ENCODE measurements around the gene FN1. TPM values are rescaled to one million over a fixed set of nuclear protein-coding genes. Genes with fewer than 3 reads are reported as not detected.

FN1 gene
- total RNA-seq, 1 experiment from 2014 or later: 39.4 TPM

DNA sequence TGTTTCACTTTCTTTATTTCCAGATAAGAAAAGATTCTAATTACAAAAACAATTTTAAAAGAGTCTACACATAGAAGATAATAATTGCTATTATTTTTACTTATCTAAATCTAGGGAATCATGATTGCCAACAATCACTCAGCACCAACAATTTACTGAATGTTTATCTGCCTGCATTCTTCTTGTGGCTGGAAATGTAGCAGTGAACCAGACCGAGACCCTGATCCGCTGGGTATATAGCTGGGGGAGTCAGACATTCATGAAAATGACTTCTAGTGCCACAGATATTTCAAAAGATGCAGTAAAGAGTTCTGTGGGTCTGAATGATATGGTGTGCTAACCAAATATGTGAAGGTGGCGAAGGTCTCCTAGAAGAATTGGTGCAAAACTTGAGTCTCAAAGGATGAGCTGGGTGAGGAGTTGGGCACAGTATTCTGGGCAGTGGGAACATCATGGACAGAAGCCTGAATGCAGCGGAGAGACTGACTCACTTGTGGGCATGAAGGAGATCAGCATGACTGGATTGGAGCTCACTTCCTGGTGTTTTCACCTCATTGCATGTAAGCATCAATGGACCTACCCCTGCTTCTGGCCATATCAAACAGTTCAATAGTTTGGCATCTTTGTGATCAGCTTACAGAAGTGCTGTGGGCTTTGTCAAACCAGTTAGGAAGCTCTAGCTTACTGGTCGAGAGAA is 26.1 kb upstream of the FN1 start:
- H3K36me3 ChIP-seq (ENCODE audit: low read depth): no peaks in the 10 kb centered on the region
- DNase-seq: no peak
- no peak overlapping the region for H3K4me3 ChIP-seq
- H3K27me3 ChIP-seq (ENCODE audit: insufficient read depth, low read depth): no peaks in the 10 kb centered on the region
- no peaks in the 10 kb centered on the region for H3K79me2 ChIP-seq (ENCODE audit: low read depth)
- H3F3A ChIP-seq (ENCODE audit: insufficient read depth, low read depth): peaks cover 4% of the 10 kb centered on the region; the same call in 1 of the 2 replicates
- no peaks in the 10 kb centered on the region for H3K9me2 ChIP-seq (ENCODE audit: insufficient read depth)
- ChIA-PET CTCF (no interaction called here), POLR2A (ENCODE audit: unreplicated experiment) (interaction anchor here (0.7 kb wide), 1 partner anchor 457 kb away, joined by 3 read pairs; no protein-coding TSS in a partner anchor)
- H3K4me1 ChIP-seq (replicated peaks; ENCODE audit: insufficient read depth): peaks cover 14% of the 10 kb centered on the region; the same call in 1 of the 2 replicates
- no peak for TF ChIP-seq EZH2 (IDR thresholded peaks at IDR 0.05; ENCODE audit: low read depth)
- TF ChIP-seq CTCF (conservative IDR thresholded peaks at IDR 0.05): no peak
- no TSS peak for BruUV-seq (replicated peaks)
- intact Hi-C loops (cut with micrococcal nuclease; ENCODE audit: unreplicated experiment): no loop called here
- no peaks in the 10 kb centered on the region for H3K9me3 ChIP-seq (ENCODE audit: insufficient read depth, low read depth)
- no peaks in the 10 kb centered on the region for H4K20me1 ChIP-seq (ENCODE audit: insufficient read depth)
- H2AFZ ChIP-seq: no peak overlapping the region
- no peak overlapping the region for H3K27ac ChIP-seq
- H3K4me2 ChIP-seq: no peak overlapping the region

GRCh38 chr2:215460682-215461382 is 25.0 kb upstream of the FN1 start:
- Histone ChIP-seq H3K27ac (no peak overlapping the region), H3K4me2 (no peak overlapping the region), H3F3A (ENCODE audit: insufficient read depth, low read depth) (peaks cover 4% of the 10 kb centered on the region; the same call in 1 of the 2 replicates), H2AFZ (no peak overlapping the region), H3K4me3 (no peak overlapping the region), H3K4me1 (replicated peaks; ENCODE audit: insufficient read depth) (peaks cover 14% of the 10 kb centered on the region; the same call in 1 of the 2 replicates), H3K9me3 (ENCODE audit: insufficient read depth, low read depth) (no peaks in the 10 kb centered on the region), H3K36me3 (ENCODE audit: low read depth) (no peaks in the 10 kb centered on the region), H3K27me3 (ENCODE audit: insufficient read depth, low read depth) (no peaks in the 10 kb centered on the region), H3K79me2 (ENCODE audit: low read depth) (no peaks in the 10 kb centered on the region), H3K9me2 (ENCODE audit: insufficient read depth) (no peaks in the 10 kb centered on the region), H4K20me1 (ENCODE audit: insufficient read depth) (no peaks in the 10 kb centered on the region)
- POLR2A ChIA-PET (ENCODE audit: unreplicated experiment): interaction anchor here (0.7 kb wide), 1 partner anchor 458 kb away, joined by 3 read pairs; no protein-coding TSS in a partner anchor
- TF ChIP-seq CTCF (conservative IDR thresholded peaks at IDR 0.05): no peak
- TF ChIP-seq EZH2 (IDR thresholded peaks at IDR 0.05; ENCODE audit: low read depth): no peak
- DNase-seq: no peak
- CTCF ChIA-PET: no interaction called here
- intact Hi-C loops (cut with micrococcal nuclease; ENCODE audit: unreplicated experiment): no loop called here
- no TSS peak for BruUV-seq (replicated peaks)

- Histone ChIP-seq H3K36me3 (ENCODE audit: low read depth) (no peaks in the 10 kb centered on the region), H4K20me1 (ENCODE audit: insufficient read depth) (no peaks in the 10 kb centered on the region), H3K79me2 (ENCODE audit: low read depth) (no peaks in the 10 kb centered on the region), H3K27ac (no peak overlapping the region), H3K9me3 (ENCODE audit: insufficient read depth, low read depth) (peaks cover 5% of the 10 kb centered on the region; the same call in 1 of the 2 replicates), H3K4me3 (no peak overlapping the region), H3K9me2 (ENCODE audit: insufficient read depth) (no peaks in the 10 kb centered on the region), H2AFZ (no peak overlapping the region), H3K27me3 (ENCODE audit: insufficient read depth, low read depth) (no peaks in the 10 kb centered on the region), H3K4me2 (no peak overlapping the region), H3K4me1 (replicated peaks; ENCODE audit: insufficient read depth) (0 out of 2 replicates have a peak, but pooled peaks cover 5% of the 10 kb centered on the region), H3F3A (ENCODE audit: insufficient read depth, low read depth) (no peaks in the 10 kb centered on the region; the same call in 1 of the 2 replicates)
- intact Hi-C loops (cut with micrococcal nuclease; ENCODE audit: unreplicated experiment): no loop called here
- TF ChIP-seq CTCF (conservative IDR thresholded peaks at IDR 0.05): no peak
- no peak for TF ChIP-seq EZH2 (IDR thresholded peaks at IDR 0.05; ENCODE audit: low read depth)
- ChIA-PET POLR2A (ENCODE audit: unreplicated experiment) (interaction anchor here (0.6 kb wide), 1 partner anchor 975 kb away, joined by 3 read pairs; no protein-coding TSS in a partner anchor), CTCF (no interaction called here)
- DNase-seq: no peak
- BruUV-seq (replicated peaks): no TSS peak
Measured at GRCh38 chr2:215455958-215456357, 20.1 kb upstream of the FN1 start.

Measured in PC-9 (cell line).